Measurements from ENCODE around the gene USP15.

Gene USP15

GRCh38 chr12:62239571-62239970 lies 20.6 kb upstream of the USP15 start:
- CTCF ChIA-PET: interaction anchor here (0.6 kb wide), 1 partner anchor 41 kb away, joined by 3 read pairs; no protein-coding TSS in a partner anchor
- Histone ChIP-seq H3K9me3 (ENCODE audit: control insufficient read depth, insufficient read depth, low read depth, low read length) (no peaks in the 10 kb centered on the region), H3K4me1 (ENCODE audit: control insufficient read depth, insufficient read depth, low read length) (no peaks in the 10 kb centered on the region), H3K4me3 (ENCODE audit: low read depth, low read length) (no peak overlapping the region), H3K27ac (ENCODE audit: extremely low read depth, low read depth, low read length) (no peak overlapping the region), H3K36me3 (ENCODE audit: control insufficient read depth in 2 of 2, insufficient read depth in 1 of 2, low read length in 2 of 2) (no peaks in the 10 kb centered on the region)
- TF ChIP-seq BCL6B (tag by site-specific recombination; IDR thresholded peaks at IDR 0.05): no peak
- POLR2A ChIA-PET: no interaction called here

DNA sequence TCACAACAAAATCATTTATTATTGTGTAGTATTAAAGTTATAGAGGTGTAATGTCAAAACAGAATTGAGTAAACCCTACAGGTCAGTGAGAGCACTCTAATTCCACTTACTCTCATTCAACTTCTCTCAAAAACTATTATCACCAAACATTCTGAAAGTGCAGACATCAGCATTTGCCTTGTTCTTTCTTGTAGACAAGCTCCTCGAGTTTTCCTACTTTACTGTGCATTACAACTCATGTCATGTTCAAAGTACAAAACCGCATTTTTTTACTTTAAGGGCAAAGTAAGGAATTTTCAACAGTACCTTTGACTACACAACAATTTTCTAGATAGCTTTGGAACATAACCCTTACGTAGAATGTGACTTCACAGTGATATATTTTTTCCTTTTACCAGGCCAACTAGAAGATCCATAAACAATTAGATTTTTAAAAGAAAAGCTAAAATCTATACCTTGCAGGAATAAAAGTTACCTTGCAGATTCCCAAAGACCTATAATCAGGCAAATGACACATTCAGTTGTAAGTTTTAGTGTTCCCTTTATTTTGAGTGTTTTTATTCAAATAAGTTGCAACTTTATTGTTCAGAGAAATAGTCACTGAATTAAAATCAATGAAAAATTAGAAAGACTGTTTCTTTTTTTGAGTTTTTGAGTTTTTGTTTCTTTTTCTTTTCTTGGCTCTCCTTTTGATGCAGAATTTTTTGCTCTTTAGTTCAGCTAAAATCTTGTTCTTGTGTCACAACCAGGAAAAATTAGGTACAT lies 12.7 kb upstream of the USP15 start:
- Histone ChIP-seq H3K4me3 (ENCODE audit: low read depth, low read length) (no peak overlapping the region), H3K9me3 (ENCODE audit: control insufficient read depth, insufficient read depth, low read depth, low read length) (no peaks in the 10 kb centered on the region), H3K4me1 (ENCODE audit: control insufficient read depth, insufficient read depth, low read length) (no peaks in the 10 kb centered on the region), H3K36me3 (ENCODE audit: control insufficient read depth in 2 of 2, insufficient read depth in 1 of 2, low read length in 2 of 2) (no peaks in the 10 kb centered on the region), H3K27ac (ENCODE audit: extremely low read depth, low read depth, low read length) (no peak overlapping the region)
- CTCF ChIA-PET: interaction anchor here (1.0 to 1.3 kb wide), 2 partner anchors 11 to 12 kb away, joined by 3 read pairs; partner anchors contain the start of gene USP15
- POLR2A ChIA-PET: no interaction called here
- TF ChIP-seq ZNF776 (tag by site-specific recombination; IDR thresholded peaks at IDR 0.05; ENCODE audit: borderline replicate concordance) (no peak), INSM2 (tag by site-specific recombination; IDR thresholded peaks at IDR 0.05) (no peak), ZSCAN16 (tag by site-specific recombination; IDR thresholded peaks at IDR 0.05) (no peak), ZNF174 (tag by site-specific recombination; IDR thresholded peaks at IDR 0.05) (no peak), REST (tag by site-specific recombination; IDR thresholded peaks at IDR 0.05) (no peak), WT1 (tag by site-specific recombination; IDR thresholded peaks at IDR 0.05) (no peak)
- TF ChIP-seq, protein P1, sequence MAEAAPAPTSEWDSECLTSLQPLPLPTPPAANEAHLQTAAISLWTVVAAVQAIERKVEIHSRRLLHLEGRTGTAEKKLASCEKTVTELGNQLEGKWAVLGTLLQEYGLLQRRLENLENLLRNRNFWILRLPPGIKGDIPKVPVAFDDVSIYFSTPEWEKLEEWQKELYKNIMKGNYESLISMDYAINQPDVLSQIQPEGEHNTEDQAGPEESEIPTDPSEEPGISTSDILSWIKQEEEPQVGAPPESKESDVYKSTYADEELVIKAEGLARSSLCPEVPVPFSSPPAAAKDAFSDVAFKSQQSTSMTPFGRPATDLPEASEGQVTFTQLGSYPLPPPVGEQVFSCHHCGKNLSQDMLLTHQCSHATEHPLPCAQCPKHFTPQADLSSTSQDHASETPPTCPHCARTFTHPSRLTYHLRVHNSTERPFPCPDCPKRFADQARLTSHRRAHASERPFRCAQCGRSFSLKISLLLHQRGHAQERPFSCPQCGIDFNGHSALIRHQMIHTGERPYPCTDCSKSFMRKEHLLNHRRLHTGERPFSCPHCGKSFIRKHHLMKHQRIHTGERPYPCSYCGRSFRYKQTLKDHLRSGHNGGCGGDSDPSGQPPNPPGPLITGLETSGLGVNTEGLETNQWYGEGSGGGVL (tag by site-specific recombination; IDR thresholded peaks at IDR 0.05): no peak
- TF ChIP-seq, protein P2, sequence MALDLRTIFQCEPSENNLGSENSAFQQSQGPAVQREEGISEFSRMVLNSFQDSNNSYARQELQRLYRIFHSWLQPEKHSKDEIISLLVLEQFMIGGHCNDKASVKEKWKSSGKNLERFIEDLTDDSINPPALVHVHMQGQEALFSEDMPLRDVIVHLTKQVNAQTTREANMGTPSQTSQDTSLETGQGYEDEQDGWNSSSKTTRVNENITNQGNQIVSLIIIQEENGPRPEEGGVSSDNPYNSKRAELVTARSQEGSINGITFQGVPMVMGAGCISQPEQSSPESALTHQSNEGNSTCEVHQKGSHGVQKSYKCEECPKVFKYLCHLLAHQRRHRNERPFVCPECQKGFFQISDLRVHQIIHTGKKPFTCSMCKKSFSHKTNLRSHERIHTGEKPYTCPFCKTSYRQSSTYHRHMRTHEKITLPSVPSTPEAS (tag by site-specific recombination; IDR thresholded peaks at IDR 0.05): no peak

DNA sequence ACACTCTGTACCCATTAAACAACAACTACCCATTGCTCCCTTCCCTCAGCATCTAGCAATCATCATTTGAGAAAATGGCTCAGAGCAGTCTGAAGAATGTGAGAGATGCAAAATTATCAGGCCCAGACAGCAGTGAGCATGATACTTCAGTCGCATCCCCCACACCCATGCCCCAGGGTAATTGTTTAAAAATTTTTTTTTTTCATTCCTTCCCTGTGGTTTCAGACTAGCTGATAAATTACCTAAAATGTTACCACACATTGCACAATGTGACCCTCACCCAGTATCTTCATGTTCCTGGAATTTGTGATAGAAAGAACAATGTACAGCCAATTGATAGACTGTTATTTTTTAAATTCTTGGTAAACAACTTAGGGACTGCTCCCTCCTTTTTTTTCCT lies 11.3 kb upstream of the USP15 start:
- no peak overlapping the region for H3K4me3 ChIP-seq (ENCODE audit: low read depth, low read length)
- H3K27ac ChIP-seq (ENCODE audit: extremely low read depth, low read depth, low read length): no peak overlapping the region
- no peak for TF ChIP-seq ZNF449 (tag by site-specific recombination; IDR thresholded peaks at IDR 0.05)
- no peak for TF ChIP-seq ZNF350 (tag by site-specific recombination; IDR thresholded peaks at IDR 0.05)
- TF ChIP-seq ZNF10 (tag by site-specific recombination; IDR thresholded peaks at IDR 0.05): no peak
- TF ChIP-seq ZNF223 (tag by site-specific recombination; IDR thresholded peaks at IDR 0.05): no peak
- ChIA-PET CTCF (interaction anchor here (0.6 kb wide), 1 partner anchor 186 kb away, joined by 3 read pairs; no protein-coding TSS in a partner anchor), POLR2A (no interaction called here)
- H3K4me1 ChIP-seq (ENCODE audit: control insufficient read depth, insufficient read depth, low read length): no peaks in the 10 kb centered on the region
- H3K9me3 ChIP-seq (ENCODE audit: control insufficient read depth, insufficient read depth, low read depth, low read length): no peaks in the 10 kb centered on the region
- no peaks in the 10 kb centered on the region for H3K36me3 ChIP-seq (ENCODE audit: control insufficient read depth in 2 of 2, insufficient read depth in 1 of 2, low read length in 2 of 2)
